Skeletal muscle tissue (tissue), 4 donors: ENCODE results near the gene HDAC2. TPM values are rescaled to one million over a fixed set of nuclear protein-coding genes. Genes with fewer than 3 reads are reported as not detected.
"Not testable (repeated sequence)": the region's sequence is repeated elsewhere in the genome, so short reads cannot be mapped to it uniquely, and the experiment has no call there.

Experiments
- H3K27ac ChIP-seq: one replicate; pipeline ENCODE4 v1.7.0; 2013; ENCODE audit warnings: mild to moderate bottlenecking, low read depth, low read length, inconsistent platforms
- H3K27me3 ChIP-seq, 3 donors: one replicate each; pipeline ENCODE4 v1.7.0; 2013; ENCODE audit warnings: low read length in 3 of 3; ENCODE audit not compliant: control insufficient read depth in 3 of 3, insufficient read depth in 3 of 3
- H3K36me3 ChIP-seq, 3 donors: one replicate each; pipeline ENCODE4 v1.7.0; 2013; ENCODE audit warnings: low read length in 3 of 3; ENCODE audit not compliant: control insufficient read depth in 3 of 3, insufficient read depth in 3 of 3
- H3K4me1 ChIP-seq, 3 donors: one replicate each; pipeline ENCODE4 v1.7.0; 2013; ENCODE audit warnings: low read length in 3 of 3, mild to moderate bottlenecking in 3 of 3; ENCODE audit not compliant: control insufficient read depth in 3 of 3, insufficient read depth in 3 of 3
- H3K4me3 ChIP-seq, 3 donors: one replicate each; pipeline ENCODE4 v1.7.0; 2013; ENCODE audit warnings: low read length in 3 of 3
- H3K9ac ChIP-seq, 3 donors: one replicate each; pipeline ENCODE4 v1.7.0; 2013; ENCODE audit warnings: low read length in 3 of 3, mild to moderate bottlenecking in 3 of 3, moderate library complexity in 2 of 3, low read depth in 1 of 3
- H3K9me3 ChIP-seq, 3 donors: one replicate each; pipeline ENCODE4 v1.7.0; 2013; ENCODE audit warnings: low read length in 3 of 3; ENCODE audit not compliant: control insufficient read depth in 3 of 3
- total RNA-seq: library from RNA; depleted of rRNA; stranded (reverse); fragments of >200 nt; gene quantifications from one replicate; pipeline ENCODE4 v1.2.3, GENCODE V29; 2014
- donor health status: Osteomylitis.

HDAC2 gene
- total RNA-seq, 1 donor from 2014 or later = 64.2 TPM

DNA sequence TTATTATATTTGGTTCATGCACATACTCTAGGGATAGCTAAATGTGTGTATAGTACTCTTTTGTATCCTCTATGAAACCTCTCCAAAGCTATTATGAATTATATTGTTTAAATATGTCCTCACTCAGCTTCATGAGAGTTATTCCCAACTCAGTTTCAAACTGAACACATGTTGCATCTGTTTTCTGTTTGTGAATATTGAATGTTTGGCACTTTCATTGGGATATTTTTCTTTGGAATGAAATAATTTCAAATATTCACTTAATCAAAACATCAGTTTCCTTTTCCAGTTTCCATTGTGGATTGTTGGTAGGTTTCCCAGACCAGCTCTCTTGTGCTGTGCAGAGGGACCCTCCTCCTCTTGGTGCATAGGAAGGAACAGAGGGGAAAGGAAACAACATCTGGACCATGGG lies 46.6 kb downstream of the HDAC2 start:
- Histone ChIP-seq H3K4me1 (peaks cover 0 to 2% (median 0%) of the 10 kb centered on the region in 3 donors), H3K9me3 (no peaks in the 10 kb centered on the region), H3K27me3 (no peaks in the 10 kb centered on the region), H3K9ac (no peak overlapping the region), H3K4me3 (no peak overlapping the region), H3K36me3 (no peaks in the 10 kb centered on the region), H3K27ac (no peak overlapping the region)

DNA sequence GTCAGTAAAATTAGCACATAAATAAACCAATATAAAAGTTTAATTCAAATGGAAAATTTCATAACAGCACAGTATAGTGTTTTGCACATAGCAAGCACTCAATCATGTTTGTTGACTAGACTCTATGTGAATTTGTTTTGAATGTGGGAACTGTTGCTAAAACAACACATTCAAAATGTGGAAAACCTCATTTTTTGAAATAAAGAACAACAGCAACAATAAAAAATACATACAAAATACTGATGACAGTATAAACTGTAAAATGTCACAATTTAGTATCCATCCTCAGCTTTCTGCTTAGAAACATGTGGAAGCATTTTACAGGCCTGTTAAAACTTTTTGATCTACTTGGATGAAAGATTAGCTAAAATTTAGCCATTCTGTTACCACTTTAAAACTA lies 47.4 kb downstream of the HDAC2 start:
- Histone ChIP-seq H3K36me3 (no peaks in the 10 kb centered on the region), H3K4me1 (peaks cover 0 to 2% (median 0%) of the 10 kb centered on the region in 3 donors), H3K9me3 (no peaks in the 10 kb centered on the region), H3K9ac (no peak overlapping the region), H3K4me3 (no peak overlapping the region), H3K27ac (no peak overlapping the region), H3K27me3 (no peaks in the 10 kb centered on the region)

DNA sequence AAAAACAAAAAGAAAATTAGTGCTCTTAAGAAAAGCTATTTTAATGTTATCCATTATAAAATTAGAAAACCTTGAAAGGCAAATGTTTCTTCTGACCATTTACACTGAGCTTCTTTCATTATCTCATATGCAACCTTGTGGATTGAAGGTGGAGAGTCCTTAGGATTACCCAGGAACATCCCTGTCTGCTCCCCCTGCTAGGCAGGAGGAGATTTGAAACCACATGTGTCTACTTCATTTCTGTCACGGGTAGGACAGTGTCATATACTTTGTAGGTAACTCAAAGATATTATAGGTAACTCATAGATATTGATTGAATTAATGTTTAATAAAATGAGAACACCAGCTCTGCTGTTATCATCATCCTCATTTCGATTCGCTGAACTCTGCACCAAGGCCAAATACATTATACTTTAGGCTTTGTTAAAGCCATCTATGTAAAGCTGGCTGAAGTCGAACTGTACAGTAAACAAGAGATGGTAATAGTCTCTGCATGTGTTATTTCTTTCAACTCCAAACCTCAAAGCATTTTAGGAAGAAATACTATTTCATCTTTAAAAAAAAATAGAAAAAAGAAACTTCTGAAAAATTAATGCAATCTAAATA lies 49.5 kb downstream of the HDAC2 start:
- no peaks in the 10 kb centered on the region for H3K36me3 ChIP-seq
- H3K9me3 ChIP-seq = no peaks in the 10 kb centered on the region
- H3K27ac ChIP-seq = no peak overlapping the region
- H3K27me3 ChIP-seq = no peaks in the 10 kb centered on the region
- no peak overlapping the region for H3K4me3 ChIP-seq
- no peak overlapping the region for H3K9ac ChIP-seq
- peaks cover 0 to 2% (median 0%) of the 10 kb centered on the region in 3 donors for H3K4me1 ChIP-seq

DNA sequence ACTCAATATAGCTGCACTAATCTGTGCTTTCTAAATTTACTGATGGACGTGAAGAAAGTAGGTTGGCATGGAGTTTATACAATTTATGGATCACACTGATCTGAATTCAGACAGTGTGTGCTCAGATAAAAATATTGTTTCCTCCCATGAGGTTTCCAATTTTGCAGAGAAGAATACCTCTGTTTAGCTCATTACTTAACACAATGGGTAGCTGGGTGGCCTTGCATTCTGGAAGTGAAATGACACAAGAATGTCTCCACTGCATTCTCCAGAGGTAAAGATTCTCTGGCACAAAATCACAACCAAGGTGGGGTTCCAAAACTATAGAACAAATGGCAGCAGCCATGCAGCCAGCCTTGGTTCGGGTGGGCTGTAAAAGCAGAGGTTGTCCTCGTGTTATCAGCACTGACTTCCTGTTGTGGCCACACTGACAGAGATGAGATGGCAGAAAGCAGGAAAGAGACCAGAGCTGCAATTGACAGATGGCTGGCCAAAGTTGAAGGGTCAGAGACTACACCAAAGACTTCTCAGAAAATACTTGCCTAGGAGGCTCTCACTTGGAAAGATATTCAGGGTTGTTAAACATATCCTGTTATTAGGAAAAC lies 50.2 kb downstream of the HDAC2 start:
- Histone ChIP-seq H3K4me1 (peaks cover 0 to 2% (median 0%) of the 10 kb centered on the region in 3 donors), H3K27me3 (no peaks in the 10 kb centered on the region), H3K9me3 (no peaks in the 10 kb centered on the region), H3K27ac (no peak overlapping the region), H3K36me3 (no peaks in the 10 kb centered on the region), H3K9ac (no peak overlapping the region), H3K4me3 (no peak overlapping the region)

DNA sequence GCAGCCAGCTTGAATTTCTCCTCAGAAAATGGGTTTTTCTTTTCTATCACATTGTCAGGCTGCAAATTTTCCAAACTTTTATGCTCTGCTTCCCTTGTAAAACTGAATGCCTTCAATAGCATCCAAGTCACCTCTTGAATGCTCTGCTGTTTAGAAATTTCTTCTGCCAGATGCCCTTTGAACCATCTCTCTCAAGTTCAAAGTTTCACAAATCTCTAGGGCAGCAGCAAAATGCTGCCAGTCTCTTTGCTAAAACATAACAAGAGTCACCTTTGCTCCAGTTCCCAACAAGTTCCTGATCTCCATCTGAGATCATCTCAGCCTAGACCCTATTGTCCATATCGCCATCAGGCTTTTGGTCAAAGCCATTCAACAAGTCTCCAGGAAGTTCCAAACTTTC lies 60.7 kb downstream of the HDAC2 start:
- H3K36me3 ChIP-seq, H3K27me3 ChIP-seq, H3K9ac ChIP-seq, H3K4me3 ChIP-seq, H3K4me1 ChIP-seq, H3K9me3 ChIP-seq, H3K27ac ChIP-seq: not testable (repeated sequence)

DNA sequence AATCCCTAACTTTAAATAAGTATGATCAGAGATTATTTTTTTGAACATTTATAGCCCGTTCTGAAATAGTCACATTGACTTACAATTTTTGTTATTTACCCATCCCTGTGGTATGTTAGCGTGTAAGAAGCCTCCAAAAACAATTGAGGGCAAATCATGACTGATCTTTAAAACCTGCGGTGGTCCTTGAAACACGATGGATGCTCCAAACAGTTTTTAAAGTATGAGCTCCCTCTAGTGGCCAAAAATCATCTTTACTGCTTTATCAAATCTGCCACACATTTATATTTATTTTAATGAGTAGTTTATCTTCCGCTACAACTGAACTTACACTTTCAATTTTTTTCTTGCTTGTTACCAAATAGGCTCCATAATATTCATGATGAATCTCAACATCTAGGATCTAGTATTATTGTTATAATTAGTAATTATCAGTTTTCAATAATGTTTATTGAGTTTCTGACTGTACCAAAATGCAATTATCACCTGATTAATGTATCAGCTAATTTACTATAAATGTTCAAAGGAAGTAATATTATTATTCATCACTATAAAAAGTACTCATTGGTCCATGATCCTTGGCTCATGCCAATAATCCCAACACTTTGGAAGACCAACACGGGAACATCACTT lies 61.6 kb downstream of the HDAC2 start:
- Histone ChIP-seq H3K4me1 (peaks cover under 1 to 2% (median under 1%) of the 10 kb centered on the region in 3 donors), H3K9ac (no peak overlapping the region), H3K9me3 (no peaks in the 10 kb centered on the region), H3K4me3 (no peak overlapping the region), H3K36me3 (no peaks in the 10 kb centered on the region), H3K27ac (no peak overlapping the region), H3K27me3 (no peaks in the 10 kb centered on the region)

DNA sequence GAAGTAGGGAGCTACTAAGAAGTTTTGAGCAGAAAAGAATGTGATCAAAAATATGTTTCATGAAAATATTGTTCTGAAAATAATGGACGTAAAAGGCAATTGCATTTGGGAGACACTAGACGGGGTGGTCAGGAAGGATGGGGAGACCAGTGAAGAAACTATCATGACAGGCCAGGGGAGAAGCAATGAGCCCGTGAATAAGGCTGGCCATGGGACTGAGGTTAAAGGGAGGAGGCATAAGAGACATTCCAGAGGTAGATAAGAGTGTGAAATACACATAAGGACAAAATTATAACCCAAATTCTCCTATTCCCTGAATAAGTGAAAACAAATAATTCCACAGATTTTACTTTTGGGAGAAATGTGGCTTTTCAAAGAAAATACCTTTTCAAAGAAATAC lies 62.1 kb downstream of the HDAC2 start:
- H3K27me3 ChIP-seq = no peaks in the 10 kb centered on the region
- peaks cover 3 to 4% (median 3%) of the 10 kb centered on the region in 3 donors for H3K4me1 ChIP-seq
- no peaks in the 10 kb centered on the region for H3K36me3 ChIP-seq
- no peak overlapping the region for H3K9ac ChIP-seq
- H3K27ac ChIP-seq = no peak overlapping the region
- no peak overlapping the region for H3K4me3 ChIP-seq
- no peaks in the 10 kb centered on the region for H3K9me3 ChIP-seq

DNA sequence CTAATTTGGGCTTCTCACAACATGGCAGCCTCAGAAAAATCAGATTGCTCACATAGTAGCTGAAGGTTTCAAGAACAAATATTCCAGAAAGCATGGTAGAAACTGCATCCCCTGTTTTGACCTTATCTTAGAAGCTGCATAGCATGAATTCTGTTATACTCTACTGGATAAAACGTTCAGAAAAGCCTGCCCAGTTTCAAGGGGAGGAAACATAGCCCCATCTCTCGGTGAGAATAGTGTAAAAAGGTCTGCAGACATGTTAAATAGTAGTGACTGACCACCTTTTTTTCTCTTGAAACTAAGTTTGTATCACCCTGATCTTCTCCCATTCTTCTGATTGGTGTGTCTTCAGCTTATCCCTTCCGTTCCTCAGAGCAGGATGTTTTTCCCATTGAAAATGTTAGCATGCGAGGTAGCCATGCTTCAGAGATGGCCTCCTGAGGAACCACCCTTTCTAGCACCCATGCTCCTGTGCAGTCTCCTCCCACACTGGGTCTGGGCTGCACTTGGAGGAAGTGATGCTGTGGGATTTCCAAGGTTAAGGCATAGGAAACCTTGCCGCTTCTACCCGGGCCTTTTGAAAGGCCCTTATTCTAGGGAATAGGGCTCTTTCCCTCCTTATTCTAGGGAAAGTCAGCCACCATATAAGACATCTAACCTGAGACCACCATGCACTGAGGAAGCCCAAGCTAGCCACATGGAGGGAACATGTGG lies 63.7 kb downstream of the HDAC2 start:
- Histone ChIP-seq H3K27ac (no peak overlapping the region), H3K36me3 (no peaks in the 10 kb centered on the region), H3K9me3 (no peaks in the 10 kb centered on the region), H3K27me3 (no peaks in the 10 kb centered on the region), H3K4me3 (no peak overlapping the region), H3K4me1 (peaks cover 3 to 4% (median 3%) of the 10 kb centered on the region in 3 donors), H3K9ac (no peak overlapping the region)

DNA sequence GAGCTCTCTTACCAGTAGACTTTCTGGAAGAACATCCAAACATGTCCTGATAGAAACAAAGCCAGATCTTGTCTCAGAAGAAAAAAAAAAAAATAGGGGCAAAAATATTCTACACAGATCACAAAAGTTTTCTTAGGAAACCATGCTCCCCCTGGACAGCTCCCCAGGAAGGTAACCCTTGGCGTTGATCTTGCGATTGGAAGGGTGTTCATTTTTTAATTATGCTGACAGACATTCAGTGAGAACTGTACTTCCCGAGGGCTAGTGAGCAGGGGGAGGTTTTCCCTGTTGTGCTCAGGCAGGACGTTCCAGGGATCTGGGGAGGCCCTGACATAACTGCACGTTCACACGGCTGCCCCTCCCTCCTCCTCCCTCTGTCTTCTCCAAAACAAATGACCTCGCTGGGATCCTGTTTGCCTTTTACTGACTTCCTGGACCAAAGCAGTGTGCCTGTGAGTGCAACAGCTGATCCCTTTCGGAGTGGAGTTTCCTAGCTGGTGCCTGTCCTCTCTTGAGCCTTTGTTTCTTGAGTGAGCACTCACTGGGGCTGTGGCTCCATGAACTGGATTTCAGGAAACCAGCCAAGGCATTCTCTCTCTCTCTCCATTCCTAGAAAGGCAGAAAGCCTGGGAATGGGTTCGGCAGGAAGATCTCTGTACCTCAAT lies 67.2 kb downstream of the HDAC2 start:
- H3K4me1 ChIP-seq = peaks cover 3 to 4% (median 3%) of the 10 kb centered on the region in 3 donors
- H3K4me3 ChIP-seq = peak overlapping the region in 1 of 3 donors; percentile 25
- no peaks in the 10 kb centered on the region for H3K27me3 ChIP-seq
- H3K9ac ChIP-seq = no peak overlapping the region
- H3K9me3 ChIP-seq = no peaks in the 10 kb centered on the region
- H3K27ac ChIP-seq = peak overlapping the region; percentile 16
- no peaks in the 10 kb centered on the region for H3K36me3 ChIP-seq
